Stomach (tissue), 19 donors: Measurements from ENCODE around the gene TMEM203. TPM values are rescaled to one million over a fixed set of nuclear protein-coding genes. Genes with fewer than 3 reads are reported as not detected.
A peak's percentile ranks its signal among the peaks of the same experiment; 100 is the strongest.

Experiments used
- DNase-seq, 2 donors: peaks; one replicate each; pipeline versions ENCODE4 v3.0.0 to v3.0.0-alpha.2; 2013 to 2019
- H3K27ac ChIP-seq, 5 donors: fragments of 200-600 bp in 4 of 5; sonication (generic) in 4 of 5; one replicate each; pipeline ENCODE4 v1.5.1; 2013 to 2019; ENCODE audit warnings: mild to moderate bottlenecking in 1 of 5, moderate library complexity in 1 of 5
- H3K27me3 ChIP-seq, 3 donors: fragments of 200-600 bp; sonication (generic); one replicate each; pipeline ENCODE4 v1.5.1; 2017 to 2019; ENCODE audit warnings: mixed run types in 1 of 3
- H3K36me3 ChIP-seq, 4 donors: fragments of 200-600 bp; sonication (generic); 1 replicate in 3 of 4; 2 replicates in 1 of 4; pipeline ENCODE4 v1.5.1; 2016 to 2019
- H3K4me1 ChIP-seq, 4 donors: fragments of 200-600 bp; sonication (generic); one replicate each; pipeline ENCODE4 v1.5.1; 2016 to 2019
- H3K4me3 ChIP-seq, 4 donors: fragments of 200-600 bp; sonication (generic) in 3 of 4; one replicate each; pipeline ENCODE4 v1.5.1; 2016 to 2019; ENCODE audit warnings: mild to moderate bottlenecking in 1 of 4
- H3K9me3 ChIP-seq, 4 donors: fragments of 200-600 bp; sonication (generic); one replicate each; pipeline ENCODE4 v1.5.1; 2016 to 2019
- CTCF ChIP-seq, 7 experiments: fragments of 450-650 bp in 4 of 7; fragments of 200-600 bp in 3 of 7; sonication (generic) in 3 of 7; IDR thresholded peaks; one replicate each; pipeline ENCODE4 v1.5.1; 2016 to 2019; ENCODE audit warnings: antibody characterized with exemption in 7 of 7, control low read depth in 2 of 7, mild to moderate bottlenecking in 1 of 7
- EP300 ChIP-seq: sonication (generic); formaldehyde crosslinking; IDR thresholded peaks from one replicate; pipeline ENCODE4 v1.6.1; 2017; ENCODE audit warnings: antibody characterized with exemption
- POLR2A ChIP-seq, 4 donors: fragments of 450-650 bp; IDR thresholded peaks; one replicate each; pipeline ENCODE4 v1.6.1; 2016; ENCODE audit warnings: antibody characterized with exemption in 4 of 4, control low read depth in 2 of 4, mild to moderate bottlenecking in 1 of 4, moderate library complexity in 1 of 4
- POLR2AphosphoS5 ChIP-seq, 3 donors: sonication (generic); formaldehyde crosslinking; IDR thresholded peaks; one replicate each; pipeline ENCODE4 v1.6.1; 2016; ENCODE audit warnings: antibody characterized with exemption in 3 of 3
- WGBS, 5 donors: extraction: QIAGEN DNeasy Blood & Tissue Kit in 3 of 5; methylation state at CpG; one replicate each; pipeline versions ENCODE4 v1.1.5 to v1.1.7; 2013 to 2018; 5-methylcytosine and 5-hydroxymethylcytosine counted together
- intact Hi-C: fragments of 100-400 bp; cut with DNase I; formaldehyde crosslinking; loops from one replicate; pipeline ENCODE4 v1.15.1; 2023; ENCODE audit warnings: low total_unique reads
- long read RNA-seq, 10 donors: transcript quantifications; one replicate each; lab custom pipeline, GENCODE V29; 2026
- polyA plus RNA-seq, 3 donors: library from polyadenylated mRNA; stranded (reverse); fragments of 200-250 nt; gene quantifications; one replicate each; pipeline ENCODE4 v1.2.3, GENCODE V29; 2013
- total RNA-seq, 5 donors: library from RNA; depleted of rRNA; stranded (reverse); fragments of >200 nt; gene quantifications; one replicate each; pipeline versions ENCODE4 v1.1.0 to v1.2.3, GENCODE V29; 2014 to 2016
- donor health status: healthy with polysubstance abuse.
- donor health status: Bipolar disorder and iron deficiency.
- donor health status: healthy.

TMEM203 gene
- total RNA-seq (10 to 100 TPM; 20.6 to 33.5 (median 28.0) TPM), polyA plus RNA-seq (10 to 100 TPM; 29.3 to 37.0 (median 35.6) TPM)
- long read RNA-seq, donor 1, transcript TMEM203-201 (1 exons, 1,557 nt) = major isoform, 10 of 10 reads
- long read RNA-seq, donor 1, partial matches to known transcripts = 0 of 10 reads
- long read RNA-seq, donor 1, other reads (novel, unspliced or antisense) = 0 of 10 reads
- long read RNA-seq, donor 2, transcript TMEM203-201 (1 exons, 1,557 nt) = major isoform, 19 of 19 reads
- long read RNA-seq, donor 2, partial matches to known transcripts = 0 of 19 reads
- long read RNA-seq, donor 2, other reads (novel, unspliced or antisense) = 0 of 19 reads
- long read RNA-seq, donor 3, transcript TMEM203-201 (1 exons, 1,557 nt) = major isoform, 16 of 16 reads
- long read RNA-seq, donor 3, partial matches to known transcripts = 0 of 16 reads
- long read RNA-seq, donor 3, other reads (novel, unspliced or antisense) = 0 of 16 reads
- long read RNA-seq, donor 4, partial matches to known transcripts = 0 of 3 reads
- long read RNA-seq, donor 4, other reads (novel, unspliced or antisense) = 0 of 3 reads
- long read RNA-seq, donor 5, transcript TMEM203-201 (1 exons, 1,557 nt) = major isoform, 30 of 30 reads
- long read RNA-seq, donor 5, partial matches to known transcripts = 0 of 30 reads
- long read RNA-seq, donor 5, other reads (novel, unspliced or antisense) = 0 of 30 reads
- long read RNA-seq, donor 6, transcript TMEM203-201 (1 exons, 1,557 nt) = major isoform, 38 of 38 reads
- long read RNA-seq, donor 6, partial matches to known transcripts = 0 of 38 reads
- long read RNA-seq, donor 6, other reads (novel, unspliced or antisense) = 0 of 38 reads
- long read RNA-seq, donor 7, transcript TMEM203-201 (1 exons, 1,557 nt) = major isoform, 29 of 29 reads
- long read RNA-seq, donor 7, partial matches to known transcripts = 0 of 29 reads
- long read RNA-seq, donor 7, other reads (novel, unspliced or antisense) = 0 of 29 reads
- long read RNA-seq, donor 8, transcript TMEM203-201 (1 exons, 1,557 nt) = major isoform, 19 of 19 reads
- long read RNA-seq, donor 8, partial matches to known transcripts = 0 of 19 reads
- long read RNA-seq, donor 8, other reads (novel, unspliced or antisense) = 0 of 19 reads
- long read RNA-seq, donor 9, transcript TMEM203-201 (1 exons, 1,557 nt) = major isoform, 28 of 28 reads
- long read RNA-seq, donor 9, partial matches to known transcripts = 0 of 28 reads
- long read RNA-seq, donor 9, other reads (novel, unspliced or antisense) = 0 of 28 reads
- long read RNA-seq, donor 10, transcript TMEM203-201 (1 exons, 1,557 nt) = major isoform, 7 of 7 reads
- long read RNA-seq, donor 10, partial matches to known transcripts = 0 of 7 reads
- long read RNA-seq, donor 10, other reads (novel, unspliced or antisense) = 0 of 7 reads

- H3K27ac ChIP-seq = peak within 1 kb of the TSS; percentile 71 to 94 (median 89)
- DNase-seq = peak; percentile 94 to 97
- peaks cover 0 to 21% (median 18%) of the 10 kb centered on the region in 4 donors for H3K36me3 ChIP-seq
- TF ChIP-seq CTCF (IDR thresholded peaks at IDR 0.05) = no peak
- peak; percentile 91 to 98 (median 96) for TF ChIP-seq POLR2AphosphoS5 (IDR thresholded peaks at IDR 0.05)
- TF ChIP-seq POLR2A (IDR thresholded peaks at IDR 0.05) = peak in 1 of 4 donors; percentile 43
- peak within 1 kb of the TSS; percentile 88 to 95 (median 91) for H3K4me3 ChIP-seq
- no peaks in the 10 kb centered on the region for H3K9me3 ChIP-seq
- no peaks in the 10 kb centered on the region for H3K27me3 ChIP-seq
- WGBS, 5 donors = 0% methylated on average over 30 to 98 of the region's 98 CpGs
- peaks cover 53 to 58% (median 57%) of the 10 kb centered on the region in 4 donors for H3K4me1 ChIP-seq
- intact Hi-C loops = no loop called here
These were observed at the start of gene TMEM203, which contains the start of gene NDOR1 for GRCh38 chr9:137205126-137206069. Gene TMEM203, minus strand, starts transcription at chr9:137205648. Its CDS starts 234 bp downstream, at chr9:137205414. Gene NDOR1, plus strand, starts transcription at chr9:137205700. Its CDS starts 78 bp downstream, at chr9:137205778.

GRCh38 chr9:137254624-137255447, 49.4 kb upstream of the TMEM203 start, which contains the start of gene NELFB:
Gene NELFB, plus strand, starts transcription at chr9:137255327.
- H3K4me3 ChIP-seq = peak within 1 kb of the TSS; percentile 94 to 100 (median 98)
- H3K27me3 ChIP-seq = no peaks in the 10 kb centered on the region
- H3K36me3 ChIP-seq = peaks cover 4 to 32% (median 26%) of the 10 kb centered on the region in 4 donors
- H3K4me1 ChIP-seq = peaks cover 22 to 51% (median 38%) of the 10 kb centered on the region in 4 donors
- H3K9me3 ChIP-seq = no peaks in the 10 kb centered on the region
- WGBS, 5 donors = 0 to 4% (median 1%) methylated on average over 37 to 105 of the region's 105 CpGs
- DNase-seq = peak; percentile 96 to 97
- H3K27ac ChIP-seq = peak within 1 kb of the TSS; percentile 78 to 91 (median 83)
- TF ChIP-seq POLR2A (IDR thresholded peaks at IDR 0.05) = no peak
- no peak for TF ChIP-seq EP300
- peak; percentile 33 to 85 (median 75) for TF ChIP-seq POLR2AphosphoS5 (IDR thresholded peaks at IDR 0.05)
- peak in 1 of 7 experiments; percentile 33 for TF ChIP-seq CTCF (IDR thresholded peaks at IDR 0.05)
- intact Hi-C loops = no loop called here
